SU-DHL-6 (cell line): ENCODE results near the gene MEX3D.

ENCODE experiments used
- CTCF ChIP-seq: fragments of 200-600 bp; sonication (generic); IDR thresholded peaks from one replicate; pipeline ENCODE4 v1.5.1; 2017; ENCODE audit warnings: antibody characterized with exemption, mild to moderate bottlenecking, low read length, moderate library complexity; ENCODE audit not compliant: insufficient read depth, poor library complexity, severe bottlenecking
- EZH2phosphoT487 ChIP-seq: fragments of 200-600 bp; sonication (generic), shearing (Covaris generic); conservative IDR thresholded peaks from 2 replicates; pipeline ENCODE4 v1.6.1; 2018; ENCODE audit warnings: mild to moderate bottlenecking, antibody characterized with exemption, low read length, moderate library complexity, mixed read lengths

- no peak for TF ChIP-seq CTCF
- TF ChIP-seq EZH2phosphoT487 = no peak
These were observed 38.7 kb downstream of the MEX3D start for GRCh38 chr19:1529430-1529816.
